GM12801 (cell line): ENCODE data around the gene GNG4.

ENCODE experiments used
- CTCF ChIP-seq: IDR thresholded peaks from one replicate; pipeline ENCODE4 v1.5.1; 2011; ENCODE audit warnings: control low read depth; ENCODE audit not compliant: insufficient read length; ENCODE audit errors: extremely low read depth

The GNG4 gene

GRCh38 chr1:235648954-235649367 is 623 bp downstream of the GNG4 start:
- no peak for TF ChIP-seq CTCF

- no peak for TF ChIP-seq CTCF
Observed at GRCh38 chr1:235648407-235648907, 1.1 kb downstream of the GNG4 start.

DNA sequence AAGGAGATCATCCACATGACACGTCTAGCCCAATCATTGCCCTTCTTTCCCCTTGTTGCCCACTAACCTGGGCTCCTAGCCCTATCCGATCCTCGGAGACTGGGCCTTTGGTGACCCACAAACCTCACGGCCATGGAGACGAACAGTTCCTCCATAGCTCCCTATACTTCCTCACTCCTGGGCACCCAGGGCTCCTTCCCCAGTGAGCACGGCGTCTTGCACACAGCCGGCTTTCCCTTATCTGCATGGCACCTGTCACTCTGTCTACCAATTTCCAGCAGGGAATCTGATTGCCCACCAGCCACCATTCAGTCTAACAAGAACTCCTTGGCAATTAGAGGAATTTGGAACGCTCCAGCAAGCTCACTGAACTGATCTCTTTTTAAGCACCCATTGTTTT is 3.1 kb downstream of the GNG4 start:
- TF ChIP-seq CTCF: no peak

GRCh38 chr1:235644693-235645305 is 4.8 kb downstream of the GNG4 start:
- TF ChIP-seq CTCF: no peak

DNA sequence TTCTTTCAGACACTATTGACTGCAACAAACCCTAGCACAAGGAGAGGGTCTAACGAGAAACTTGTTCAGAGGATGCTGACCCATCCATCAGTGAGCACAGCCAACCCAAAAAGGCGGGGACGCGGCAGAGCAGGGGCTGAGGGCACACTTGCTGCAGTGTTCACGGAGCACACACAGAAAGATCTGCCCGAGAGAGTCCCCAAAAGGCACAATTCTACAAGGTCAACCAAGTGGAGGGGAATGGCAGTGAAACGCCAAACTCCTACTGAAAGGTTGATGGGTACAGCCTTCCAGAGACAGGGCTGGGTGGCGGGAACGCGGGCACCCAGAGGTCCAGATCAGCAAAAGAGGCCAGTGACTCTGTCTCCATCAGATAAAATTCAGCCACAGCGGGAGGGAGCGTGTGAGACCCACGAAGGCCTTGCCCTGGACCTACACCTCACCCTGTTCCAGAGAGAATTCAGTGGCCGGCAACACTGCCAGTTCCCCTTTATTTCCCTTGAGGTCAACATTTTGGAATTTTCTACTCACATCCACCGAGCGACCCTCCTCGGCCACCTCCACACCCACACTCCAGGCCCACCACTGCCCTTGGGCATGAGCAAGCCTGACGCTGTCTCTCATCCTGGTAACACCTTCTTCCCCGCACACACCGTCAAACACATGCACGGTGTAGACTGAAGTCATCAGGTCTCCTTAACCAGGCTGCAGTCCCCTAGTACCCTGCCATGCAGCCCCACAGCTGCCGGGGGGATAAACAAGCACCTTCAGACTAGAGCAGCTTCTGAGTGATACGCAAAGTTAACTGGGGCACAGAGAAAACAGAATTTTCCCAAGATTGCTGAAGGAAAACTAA is 5.5 kb downstream of the GNG4 start:
- TF ChIP-seq CTCF: no peak

GRCh38 chr1:235642943-235643371 is 6.6 kb downstream of the GNG4 start:
- no peak for TF ChIP-seq CTCF

GRCh38 chr1:235642011-235642942 is 7.3 kb downstream of the GNG4 start:
- no peak for TF ChIP-seq CTCF
